ENCODE results near the gene ADRB2.

The ADRB2 gene

GRCh38 chr5:148831590-148832565 lies 5.5 kb downstream of the ADRB2 start:
- no peak for DNase-seq

GRCh38 chr5:148833122-148833521 lies 6.7 kb downstream of the ADRB2 start:
- DNase-seq = no peak

- DNase-seq = no peak
These were observed 7.5 kb downstream of the ADRB2 start for GRCh38 chr5:148833925-148834324.

GRCh38 chr5:148834689-148835088 lies 8.3 kb downstream of the ADRB2 start:
- DNase-seq = no peak

GRCh38 chr5:148836272-148837250 lies 10.2 kb downstream of the ADRB2 start:
- no peak for DNase-seq

GRCh38 chr5:148837383-148837782 lies 11.0 kb downstream of the ADRB2 start:
- no peak for DNase-seq

GRCh38 chr5:148838357-148838756 lies 11.9 kb downstream of the ADRB2 start:
- DNase-seq = no peak

GRCh38 chr5:148839960-148840359 lies 13.5 kb downstream of the ADRB2 start:
- no peak for DNase-seq

GRCh38 chr5:148840531-148840930 lies 14.1 kb downstream of the ADRB2 start:
- DNase-seq = no peak

- no peak for DNase-seq
These were observed 15.1 kb downstream of the ADRB2 start for GRCh38 chr5:148841519-148841918.

GRCh38 chr5:148842161-148842560 lies 15.8 kb downstream of the ADRB2 start:
- DNase-seq = no peak

GRCh38 chr5:148843510-148844318 lies 17.3 kb downstream of the ADRB2 start:
- DNase-seq = no peak

GRCh38 chr5:148844433-148845280 lies 18.2 kb downstream of the ADRB2 start:
- peak; percentile 54 to 68 for DNase-seq

- no peak for DNase-seq
These were observed 20.5 kb downstream of the ADRB2 start for GRCh38 chr5:148846930-148847329.

- no peak for DNase-seq
These were observed 21.0 kb downstream of the ADRB2 start for GRCh38 chr5:148847456-148847855.

GRCh38 chr5:148848393-148849031 lies 22.1 kb downstream of the ADRB2 start:
- DNase-seq = peak in 1 of 2 donors; percentile 59

- peak; percentile 34 to 71 for DNase-seq
These were observed 23.1 kb downstream of the ADRB2 start for GRCh38 chr5:148849461-148849860.

- DNase-seq = no peak
These were observed 24.4 kb downstream of the ADRB2 start for GRCh38 chr5:148850836-148851235.

GRCh38 chr5:148853868-148854267 lies 27.5 kb downstream of the ADRB2 start:
- DNase-seq = peak in 1 of 2 donors; percentile 36

- peak; percentile 7 to 63 for DNase-seq
These were observed 29.0 kb downstream of the ADRB2 start for GRCh38 chr5:148855249-148856008.

Data from CD4-positive, alpha-beta T cell treated with Interferon alpha-2 for 1 hour (primary cell).